Activated CD8-positive, alpha-beta memory T cell treated with anti-CD3 and anti-CD28 coated beads, Interleukin-2, amount 50 U/mL, for 48 hours (primary cell): ENCODE results near the gene FAM236D.
"Not testable (repeated sequence)": the region's sequence is repeated elsewhere in the genome, so short reads cannot be mapped to it uniquely, and the experiment has no call there.

ENCODE experiments used
- DNase-seq: peaks from one replicate; pipeline ENCODE4 v3.0.0-alpha.2; 2020

FAM236D gene

DNA sequence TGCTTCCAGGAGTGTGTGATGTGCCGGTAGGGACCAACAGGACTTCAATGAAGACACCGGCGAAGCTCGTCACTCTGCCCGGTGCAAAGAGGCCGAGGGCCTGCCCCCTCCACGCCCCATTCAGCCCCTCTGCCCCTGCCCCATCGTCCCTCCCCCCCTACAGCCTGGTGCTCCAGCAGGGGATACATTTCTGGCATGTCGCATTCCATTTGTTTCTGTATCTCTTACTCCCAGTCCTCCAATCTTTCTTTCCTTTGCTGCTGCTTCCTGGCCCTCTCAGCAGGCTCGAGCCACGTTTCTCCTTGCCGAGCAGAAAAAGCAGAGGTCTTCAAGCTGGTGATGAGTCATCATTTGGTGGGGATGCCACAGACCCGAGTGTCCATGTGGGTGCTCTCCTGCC lies at the start of gene FAM236D:
Gene FAM236D, minus strand, starts transcription at position 101 of the 400 bp plus-strand sequence. Its CDS starts 100 bp downstream, at position 1.
- not testable (repeated sequence) for DNase-seq

DNA sequence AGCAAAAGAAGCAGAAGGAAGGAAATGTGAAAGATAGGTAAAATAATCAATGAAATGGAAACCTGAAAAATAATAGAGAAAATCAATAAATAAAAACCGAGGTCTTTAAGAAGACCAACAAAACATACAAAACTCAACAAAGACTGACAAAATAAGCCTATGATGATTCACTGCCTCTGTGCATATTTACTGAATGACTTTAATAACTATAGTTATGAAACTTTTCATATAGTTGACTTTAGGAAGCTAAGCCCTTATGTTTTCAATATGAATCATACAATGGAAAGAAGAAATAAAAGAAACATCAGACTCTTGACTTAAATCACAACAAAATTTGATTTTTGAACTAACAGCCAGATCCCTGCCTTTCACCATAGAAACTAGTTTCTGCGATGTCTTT lies 29.5 kb upstream of the FAM236D start:
- DNase-seq = not testable (repeated sequence)

DNA sequence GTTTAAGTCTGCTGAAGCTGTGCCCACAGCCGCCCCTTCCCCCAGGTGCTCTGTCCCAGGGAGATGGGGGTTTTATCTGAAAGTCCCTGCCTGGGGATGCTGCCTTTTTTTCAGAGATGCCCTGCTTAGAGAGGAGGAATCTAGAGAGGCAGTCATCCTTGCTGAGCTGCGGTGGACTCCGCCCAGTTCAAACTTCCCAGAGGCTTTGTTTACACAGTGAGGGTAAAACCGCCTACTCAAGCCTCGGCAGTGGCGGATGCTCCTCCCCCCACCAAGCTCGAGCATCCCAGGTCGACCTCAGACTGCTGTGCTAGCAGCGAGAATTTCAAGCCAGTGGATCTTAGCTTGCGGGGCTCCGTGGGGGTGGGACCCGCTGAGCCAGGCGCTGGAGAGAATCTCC lies 22.7 kb upstream of the FAM236D start:
- not testable (repeated sequence) for DNase-seq

DNA sequence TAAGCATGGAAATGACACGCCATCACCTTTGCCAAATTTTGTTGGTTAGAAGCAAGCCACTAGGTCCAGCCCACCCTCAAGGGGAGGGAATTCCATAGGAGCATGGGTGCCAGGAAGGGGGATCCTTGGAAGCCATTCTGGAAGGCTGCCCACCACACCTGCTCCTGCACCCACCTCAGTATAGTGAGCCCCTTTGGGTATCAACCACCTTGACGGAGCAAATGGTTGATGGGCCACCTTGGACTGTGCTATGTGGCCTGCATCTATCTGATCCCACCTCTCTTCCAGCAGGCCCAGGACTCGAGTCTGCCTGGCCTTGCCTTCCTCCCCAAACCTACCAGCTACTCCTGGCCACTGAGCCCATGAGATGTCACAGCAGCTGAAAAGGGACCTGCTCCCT lies 17.6 kb downstream of the FAM236D start:
- DNase-seq = not testable (repeated sequence)

DNA sequence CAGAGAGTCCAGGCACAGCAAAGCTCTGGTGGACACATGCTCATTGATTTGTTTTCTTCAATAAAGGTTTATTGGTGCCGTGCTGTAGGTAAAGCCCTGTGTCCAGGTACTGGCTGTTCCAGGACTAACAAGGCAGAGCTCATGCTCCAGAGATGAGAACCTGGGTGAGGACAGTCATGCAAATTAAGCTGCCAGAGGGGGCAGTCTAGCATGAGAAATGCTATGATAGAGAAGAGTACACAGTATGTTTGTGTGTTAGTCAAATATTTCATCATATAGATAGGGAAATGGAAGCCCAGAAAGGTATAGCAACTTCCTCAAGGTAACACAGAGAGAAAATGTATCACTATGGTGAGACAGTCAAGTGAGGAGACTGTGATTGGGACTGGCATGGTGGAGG lies 19.9 kb downstream of the FAM236D start:
- DNase-seq = not testable (repeated sequence)

DNA sequence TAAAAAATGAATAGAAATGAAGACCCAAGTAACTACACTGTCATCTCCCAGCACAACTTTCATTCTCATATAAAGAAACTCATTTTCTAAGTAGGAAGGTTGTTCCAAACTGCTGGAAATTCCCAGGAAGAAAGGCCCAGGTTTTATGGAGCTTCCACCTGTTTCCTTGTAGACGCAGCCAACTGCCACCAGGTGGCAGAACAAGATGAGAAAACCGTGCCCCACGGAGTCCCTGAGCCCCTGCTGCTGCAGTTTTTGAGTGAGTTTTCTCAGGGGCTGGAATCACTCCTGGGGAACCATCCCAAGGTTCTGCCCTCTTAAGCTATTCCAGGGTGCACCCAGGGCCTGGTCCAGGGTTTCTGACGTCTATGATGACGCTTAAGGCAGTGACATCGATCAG lies 24.0 kb downstream of the FAM236D start:
- not testable (repeated sequence) for DNase-seq

DNA sequence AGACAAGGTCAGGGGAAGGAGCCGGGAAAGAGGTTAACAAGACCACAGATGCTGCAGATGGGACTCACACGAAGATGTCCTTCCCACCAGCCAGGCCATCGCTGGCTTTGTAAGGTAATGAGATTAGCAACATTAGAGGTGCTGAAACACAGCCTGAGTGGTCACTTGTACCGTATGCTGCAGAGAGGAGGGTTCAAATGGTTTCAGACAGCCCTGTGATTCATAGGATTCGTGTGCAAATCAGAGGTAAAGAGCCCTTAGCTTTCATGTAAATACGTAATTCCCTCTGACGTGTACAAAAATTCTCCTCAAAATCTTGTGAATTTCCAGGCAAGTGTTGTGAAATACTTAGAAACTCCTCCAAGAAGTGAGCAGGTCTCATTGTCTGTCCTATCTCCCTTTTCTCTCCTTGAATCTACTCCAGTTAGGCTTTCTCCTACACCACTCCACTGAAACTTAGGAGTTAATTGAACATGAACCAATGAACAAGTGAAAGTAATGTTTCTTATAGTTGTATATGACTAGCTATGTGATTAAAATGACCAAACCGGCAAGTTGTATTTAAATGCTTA lies 24.6 kb downstream of the FAM236D start:
- not testable (repeated sequence) for DNase-seq

DNA sequence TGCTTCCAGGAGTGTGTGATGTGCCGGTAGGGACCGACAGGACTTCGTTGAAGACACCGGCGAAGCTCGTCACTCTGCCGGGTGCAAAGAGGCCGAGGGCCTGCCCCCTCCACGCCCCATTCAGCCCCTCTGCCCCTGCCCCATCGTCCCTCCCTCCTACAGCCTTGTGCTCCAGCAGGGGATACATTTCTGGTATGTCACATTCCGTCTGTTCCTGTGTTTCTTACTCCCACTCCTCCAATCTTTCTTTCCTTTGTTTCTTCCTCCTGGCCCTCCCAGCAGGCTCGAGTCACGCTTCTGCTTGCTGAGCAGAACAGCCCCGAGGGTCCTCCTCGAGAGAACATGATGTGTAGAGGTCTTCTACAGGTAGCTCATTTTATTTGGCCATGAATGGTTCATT lies 25.4 kb downstream of the FAM236D start, which contains the start of gene FAM236B:
Gene FAM236B, minus strand, starts transcription at position 101 of the 400 bp plus-strand sequence. Its CDS starts 100 bp downstream, at position 1.
- not testable (repeated sequence) for DNase-seq

DNA sequence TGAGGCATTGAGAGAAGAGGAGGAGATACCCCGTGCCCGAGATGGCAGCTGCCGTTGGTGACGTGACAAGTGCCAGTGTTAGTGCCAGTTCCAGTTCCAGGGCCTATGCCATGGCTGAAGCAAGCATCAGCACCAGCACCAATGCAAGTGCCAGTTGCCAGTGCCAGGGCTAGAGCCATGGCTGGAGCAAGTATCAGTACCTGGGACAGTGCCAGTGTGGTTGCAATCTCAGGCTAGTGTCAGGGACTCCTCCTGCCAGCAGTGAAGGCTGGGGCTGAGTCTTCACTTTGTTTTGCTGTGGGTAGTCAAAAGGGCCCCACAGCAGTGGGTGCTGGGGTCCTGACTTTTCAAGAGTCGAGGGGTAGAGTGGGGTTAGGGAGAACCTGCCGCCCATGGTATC lies 29.9 kb downstream of the FAM236D start:
- not testable (repeated sequence) for DNase-seq

DNA sequence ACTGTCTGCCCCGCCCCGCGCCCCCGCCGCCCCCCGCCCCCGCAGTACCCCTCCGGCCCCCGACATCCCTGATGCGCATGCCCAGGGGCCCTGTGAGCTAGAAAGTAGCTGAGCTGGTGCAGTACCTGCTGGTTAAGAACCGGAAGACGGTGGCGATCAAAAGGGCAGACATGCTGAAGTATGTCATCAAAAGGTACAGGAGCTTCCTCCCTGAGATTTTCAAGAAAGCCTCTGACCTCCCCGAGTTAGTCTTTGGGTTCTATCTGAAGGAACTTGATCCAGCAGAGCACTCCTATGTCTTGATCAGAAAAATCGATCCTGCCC lies 30.6 kb downstream of the FAM236D start:
- DNase-seq = not testable (repeated sequence)

DNA sequence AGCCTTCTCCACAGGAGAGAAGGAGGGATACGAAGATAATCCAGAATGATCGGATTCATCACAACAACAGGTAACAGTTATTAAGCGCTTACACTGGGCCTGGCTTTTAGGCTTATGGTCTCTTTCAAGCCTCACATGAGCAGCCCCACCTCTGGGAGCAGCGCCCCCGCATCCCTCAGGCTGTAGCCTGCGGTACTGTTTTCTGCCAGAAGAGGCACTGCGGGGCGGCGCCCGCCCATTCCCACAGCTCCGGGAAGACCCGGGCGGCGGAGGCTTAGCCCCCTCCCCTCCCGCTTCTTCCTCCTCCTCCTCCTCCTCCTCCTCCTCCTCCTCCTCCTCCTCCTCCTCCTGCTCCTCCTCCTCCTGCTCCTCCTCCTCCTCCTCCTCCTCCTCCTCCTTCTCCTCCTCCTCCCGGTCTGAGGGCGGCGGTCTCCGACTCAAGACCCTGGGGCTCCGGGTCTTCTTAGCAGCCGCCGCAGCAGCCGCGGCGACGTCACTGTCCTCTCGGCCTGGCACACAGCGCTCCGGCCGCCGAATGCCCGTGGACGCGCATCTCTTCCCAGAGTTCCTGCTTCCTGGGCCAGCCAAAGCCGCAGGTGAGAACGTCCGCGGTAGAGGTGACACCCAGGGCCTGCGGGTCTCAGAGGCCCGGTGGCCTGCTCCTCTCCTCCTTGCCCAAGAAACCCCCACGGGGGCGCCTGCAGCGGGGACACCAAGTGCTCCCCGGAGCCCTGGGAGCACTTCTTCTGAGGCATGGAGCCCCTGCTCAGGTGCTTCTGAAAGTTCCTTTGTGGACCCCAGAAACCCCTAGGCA lies 31.1 kb downstream of the FAM236D start, which contains the start of gene DMRTC1B:
Gene DMRTC1B, plus strand, starts transcription at position 238 of the 814 bp plus-strand sequence. CDS start 68,246 bp downstream, outside the sequence.
- not testable (repeated sequence) for DNase-seq

DNA sequence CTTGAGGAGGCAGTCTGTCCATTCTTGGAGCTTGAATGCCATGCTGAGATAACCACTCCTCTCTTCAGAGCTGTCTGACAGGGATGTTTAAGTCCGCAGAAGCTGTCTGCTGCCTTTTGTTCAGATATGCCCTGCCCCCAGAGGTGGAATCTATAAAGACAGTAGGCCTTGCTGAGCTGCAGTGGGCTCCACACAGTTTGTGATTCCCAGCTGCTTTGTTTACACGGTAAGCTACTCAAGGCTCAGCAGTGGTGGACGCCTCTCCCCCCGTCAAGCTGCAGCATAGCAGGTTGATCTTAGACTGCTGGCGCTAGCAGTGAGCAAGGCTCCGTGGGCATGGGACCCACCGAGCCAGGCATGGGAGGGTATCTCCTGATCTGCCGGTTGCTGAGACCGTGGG lies 47.6 kb downstream of the FAM236D start:
- DNase-seq = not testable (repeated sequence)
